Adipocyte (in vitro differentiated cells): ENCODE data around the gene HDAC8.

Experiments used
- DNase-seq: peaks from one replicate; pipeline ENCODE4 v3.0.0-alpha.2; 2015; ENCODE audit warnings: low read depth
- H3K27me3 ChIP-seq: replicated peaks from 2 replicates; pipeline ENCODE4 v1.7.0; 2013; ENCODE audit warnings: mild to moderate bottlenecking, low read length, moderate library complexity; ENCODE audit not compliant: control insufficient read depth, insufficient read depth
- H3K36me3 ChIP-seq: 2 replicates; pipeline ENCODE4 v1.7.0; 2013; ENCODE audit warnings: low read length, mild to moderate bottlenecking, moderate library complexity; ENCODE audit not compliant: control insufficient read depth, insufficient read depth, severe bottlenecking
- H3K4me1 ChIP-seq: 2 replicates; pipeline ENCODE4 v1.7.0; 2013; ENCODE audit warnings: mild to moderate bottlenecking, low read length, moderate library complexity; ENCODE audit not compliant: control insufficient read depth, insufficient read depth
- H3K4me3 ChIP-seq: 2 replicates; pipeline ENCODE4 v1.7.0; 2013; ENCODE audit warnings: mild to moderate bottlenecking, low read length, moderate library complexity
- H3K9ac ChIP-seq: 2 replicates; pipeline ENCODE4 v1.7.0; 2013; ENCODE audit warnings: mild to moderate bottlenecking, low read length, moderate library complexity
- H3K9me3 ChIP-seq: 2 replicates; pipeline ENCODE4 v1.7.0; 2013; ENCODE audit warnings: mild to moderate bottlenecking, low read length, moderate library complexity; ENCODE audit not compliant: control insufficient read depth

The HDAC8 gene

GRCh38 chrX:72314881-72315280 is 257.8 kb downstream of the HDAC8 start:
- DNase-seq, result no peak
- Histone ChIP-seq H3K9ac (no peak overlapping the region), H3K4me3 (no peak overlapping the region), H3K4me1 (peaks cover 9% of the 10 kb centered on the region), H3K9me3 (no peaks in the 10 kb centered on the region), H3K27me3 (peaks cover 49% of the 10 kb centered on the region), H3K36me3 (no peaks in the 10 kb centered on the region)

- Histone ChIP-seq H3K4me1 (peaks cover 13% of the 10 kb centered on the region), H3K36me3 (no peaks in the 10 kb centered on the region), H3K27me3 (peaks cover 53% of the 10 kb centered on the region), H3K9ac (no peak overlapping the region), H3K9me3 (no peaks in the 10 kb centered on the region), H3K4me3 (no peak overlapping the region)
- no peak for DNase-seq
Observed at GRCh38 chrX:72313707-72314641, 258.7 kb downstream of the HDAC8 start.

- DNase-seq, result no peak
- peaks cover 19% of the 10 kb centered on the region for H3K4me1 ChIP-seq
- H3K4me3 ChIP-seq, result no peak overlapping the region
- peaks cover 55% of the 10 kb centered on the region for H3K27me3 ChIP-seq
- no peaks in the 10 kb centered on the region for H3K36me3 ChIP-seq
- H3K9ac ChIP-seq, result no peak overlapping the region
- no peaks in the 10 kb centered on the region for H3K9me3 ChIP-seq
Observed at GRCh38 chrX:72312311-72312940, 260.2 kb downstream of the HDAC8 start.

GRCh38 chrX:72309297-72310071 is 263.2 kb downstream of the HDAC8 start:
- DNase-seq, result no peak

GRCh38 chrX:72308566-72309296 is 263.9 kb downstream of the HDAC8 start:
- Histone ChIP-seq H3K4me1 (peaks cover 12% of the 10 kb centered on the region), H3K9me3 (no peaks in the 10 kb centered on the region), H3K36me3 (no peaks in the 10 kb centered on the region), H3K27me3 (peaks cover 54% of the 10 kb centered on the region), H3K4me3 (peak overlapping the region; percentile 69), H3K9ac (no peak overlapping the region)
- peak; percentile 69 for DNase-seq

More at GRCh38 chrX:72309297-72310071, 263.2 kb downstream of the HDAC8 start:
- Histone ChIP-seq H3K4me1 (peaks cover 19% of the 10 kb centered on the region), H3K9me3 (no peaks in the 10 kb centered on the region), H3K36me3 (no peaks in the 10 kb centered on the region), H3K9ac (no peak overlapping the region), H3K4me3 (peak overlapping the region; percentile 69), H3K27me3 (peaks cover 52% of the 10 kb centered on the region)

- H3K9ac ChIP-seq, result no peak overlapping the region
- DNase-seq, result no peak
- H3K4me1 ChIP-seq, result peaks cover 10% of the 10 kb centered on the region
- no peaks in the 10 kb centered on the region for H3K9me3 ChIP-seq
- no peaks in the 10 kb centered on the region for H3K36me3 ChIP-seq
- no peak overlapping the region for H3K4me3 ChIP-seq
- peaks cover 54% of the 10 kb centered on the region for H3K27me3 ChIP-seq
Observed at GRCh38 chrX:72308209-72308565, 264.5 kb downstream of the HDAC8 start.

GRCh38 chrX:72307646-72308051 is 265.0 kb downstream of the HDAC8 start:
- DNase-seq, result no peak
- peak overlapping the region; percentile 81 for H3K4me3 ChIP-seq
- no peaks in the 10 kb centered on the region for H3K36me3 ChIP-seq
- peaks cover 10% of the 10 kb centered on the region for H3K4me1 ChIP-seq
- H3K9me3 ChIP-seq, result no peaks in the 10 kb centered on the region
- peaks cover 58% of the 10 kb centered on the region for H3K27me3 ChIP-seq
- H3K9ac ChIP-seq, result peak overlapping the region; percentile 63

GRCh38 chrX:72306851-72307645 is 265.6 kb downstream of the HDAC8 start:
- no peaks in the 10 kb centered on the region for H3K9me3 ChIP-seq
- peak overlapping the region; percentile 63 for H3K9ac ChIP-seq
- H3K4me3 ChIP-seq, result peak overlapping the region; percentile 81
- peak; percentile 74 for DNase-seq
- H3K4me1 ChIP-seq, result peaks cover 10% of the 10 kb centered on the region
- H3K27me3 ChIP-seq, result peaks cover 64% of the 10 kb centered on the region
- H3K36me3 ChIP-seq, result no peaks in the 10 kb centered on the region

- H3K9ac ChIP-seq, result peak overlapping the region; percentile 63
- peak; percentile 27 for DNase-seq
- no peaks in the 10 kb centered on the region for H3K9me3 ChIP-seq
- H3K4me3 ChIP-seq, result peak overlapping the region; percentile 81
- H3K27me3 ChIP-seq, result peaks cover 72% of the 10 kb centered on the region
- no peaks in the 10 kb centered on the region for H3K36me3 ChIP-seq
- peaks cover 10% of the 10 kb centered on the region for H3K4me1 ChIP-seq
Observed at GRCh38 chrX:72306085-72306801, 266.4 kb downstream of the HDAC8 start.
